Fibroblast of lung (primary cell): ENCODE results near the gene EML4.

Source experiments
- CTCF ChIP-seq, 2 donors: IDR thresholded peaks in 1 of 2; conservative IDR thresholded peaks in 1 of 2; 1 replicate in 1 of 2; 2 replicates in 1 of 2; pipeline ENCODE4 v1.5.1; 2011 to 2012; ENCODE audit warnings: low read length in 2 of 2, control low read depth in 1 of 2, inconsistent platforms in 1 of 2, low read depth in 1 of 2, mild to moderate bottlenecking in 1 of 2
- EZH2 ChIP-seq: IDR thresholded peaks from 2 replicates; pipeline ENCODE4 v1.5.1; 2012; ENCODE audit warnings: low read length, control low read depth, mild to moderate bottlenecking; ENCODE audit errors: missing control alignments

- TF ChIP-seq CTCF (conservative IDR thresholded peaks at IDR 0.05 in 1 of 2, IDR thresholded peaks at IDR 0.05 in 1 of 2; ENCODE audit: low read depth in 1 of 2, low read length in 2 of 2) (no peak), EZH2 (no peak)
These were observed 21.0 kb downstream of the EML4 start for GRCh38 chr2:42190191-42190590.
